Upper lobe of left lung (tissue), 4 donors: ENCODE measurements around the gene NOX5.

Source experiments
- POLR2A ChIP-seq, 4 donors: fragments of 450-650 bp; IDR thresholded peaks; one replicate each; pipeline ENCODE4 v1.5.1; 2016 to 2017; ENCODE audit warnings: antibody characterized with exemption in 4 of 4, mild to moderate bottlenecking in 2 of 4
- POLR2AphosphoS5 ChIP-seq, 2 donors: sonication (generic); formaldehyde crosslinking; IDR thresholded peaks; one replicate each; pipeline ENCODE4 v1.5.1; 2017; ENCODE audit warnings: antibody characterized with exemption in 2 of 2
- TF ChIP-seq, protein P1 (sequence below), 6 experiments: fragments of 450-650 bp in 4 of 6; fragments of 200-600 bp in 2 of 6; sonication (generic) in 2 of 6; IDR thresholded peaks; one replicate each; pipeline ENCODE4 v1.5.1; 2016 to 2019; ENCODE audit warnings: antibody characterized with exemption in 6 of 6

DNA sequence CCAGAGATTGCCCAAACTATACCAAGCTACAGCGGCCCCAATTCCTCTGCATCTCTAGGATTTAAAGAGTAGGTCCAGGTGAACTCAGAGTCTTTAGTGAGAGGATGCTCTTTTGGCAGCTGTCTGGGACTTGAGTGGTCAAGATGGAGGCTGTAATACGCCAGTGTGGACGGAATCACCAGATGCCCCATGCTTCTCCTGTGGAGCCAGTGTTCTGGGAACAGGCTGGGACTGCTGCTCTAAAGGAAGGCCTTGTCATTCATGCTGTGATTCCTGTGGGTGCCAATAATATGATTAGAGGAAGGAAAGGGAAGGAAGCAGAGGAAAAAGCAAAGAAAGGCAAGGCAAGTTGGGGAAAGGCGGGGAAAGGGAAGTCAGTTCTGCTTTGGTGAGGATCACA, 17.4 kb upstream of the NOX5 start:
- no peak for TF ChIP-seq POLR2A (IDR thresholded peaks at IDR 0.05)
- TF ChIP-seq, protein P1, sequence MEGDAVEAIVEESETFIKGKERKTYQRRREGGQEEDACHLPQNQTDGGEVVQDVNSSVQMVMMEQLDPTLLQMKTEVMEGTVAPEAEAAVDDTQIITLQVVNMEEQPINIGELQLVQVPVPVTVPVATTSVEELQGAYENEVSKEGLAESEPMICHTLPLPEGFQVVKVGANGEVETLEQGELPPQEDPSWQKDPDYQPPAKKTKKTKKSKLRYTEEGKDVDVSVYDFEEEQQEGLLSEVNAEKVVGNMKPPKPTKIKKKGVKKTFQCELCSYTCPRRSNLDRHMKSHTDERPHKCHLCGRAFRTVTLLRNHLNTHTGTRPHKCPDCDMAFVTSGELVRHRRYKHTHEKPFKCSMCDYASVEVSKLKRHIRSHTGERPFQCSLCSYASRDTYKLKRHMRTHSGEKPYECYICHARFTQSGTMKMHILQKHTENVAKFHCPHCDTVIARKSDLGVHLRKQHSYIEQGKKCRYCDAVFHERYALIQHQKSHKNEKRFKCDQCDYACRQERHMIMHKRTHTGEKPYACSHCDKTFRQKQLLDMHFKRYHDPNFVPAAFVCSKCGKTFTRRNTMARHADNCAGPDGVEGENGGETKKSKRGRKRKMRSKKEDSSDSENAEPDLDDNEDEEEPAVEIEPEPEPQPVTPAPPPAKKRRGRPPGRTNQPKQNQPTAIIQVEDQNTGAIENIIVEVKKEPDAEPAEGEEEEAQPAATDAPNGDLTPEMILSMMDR (IDR thresholded peaks at IDR 0.05) = no peak
- TF ChIP-seq POLR2AphosphoS5 (IDR thresholded peaks at IDR 0.05) = no peak
